Osteocyte (in vitro differentiated cells): ENCODE measurements around the gene CDK2AP2. TPM values are rescaled to one million over a fixed set of nuclear protein-coding genes. Genes with fewer than 3 reads are reported as not detected.

Experiments
- DNase-seq: peaks from one replicate; pipeline ENCODE4 v3.0.0; 2021; ENCODE audit warnings: mixed read lengths; ENCODE audit not compliant: unreplicated experiment; ENCODE audit errors: extremely low spot score
- H3K27ac Mint-ChIP-seq: one replicate; pipeline ENCODE4 v1.8.0; 2021; ENCODE audit warnings: mild to moderate bottlenecking, mixed read lengths; ENCODE audit not compliant: unreplicated experiment
- H3K27me3 Mint-ChIP-seq: one replicate; pipeline ENCODE4 v1.8.0; 2021; ENCODE audit warnings: mixed read lengths; ENCODE audit not compliant: unreplicated experiment
- H3K36me3 Mint-ChIP-seq: one replicate; pipeline ENCODE4 v1.8.0; 2021; ENCODE audit warnings: mixed read lengths; ENCODE audit not compliant: unreplicated experiment
- H3K4me1 Mint-ChIP-seq: one replicate; pipeline ENCODE4 v1.8.0; 2021; ENCODE audit warnings: mixed read lengths; ENCODE audit not compliant: unreplicated experiment
- H3K4me3 Mint-ChIP-seq: one replicate; pipeline ENCODE4 v1.8.0; 2021; ENCODE audit warnings: mild to moderate bottlenecking, moderate library complexity, mixed read lengths; ENCODE audit not compliant: unreplicated experiment
- H3K9me3 Mint-ChIP-seq: one replicate; pipeline ENCODE4 v1.8.0; 2021; ENCODE audit warnings: mixed read lengths; ENCODE audit not compliant: unreplicated experiment
- total RNA-seq: library from RNA; stranded (reverse); gene quantifications from 2 replicates; pipeline ENCODE4 v1.2.1, GENCODE V29; 2021
- TF ChIP-seq, protein P1 (sequence below): fragments of 200-600 bp; sonication (generic); IDR thresholded peaks from 2 replicates; pipeline ENCODE4 v1.5.0; 2021; ENCODE audit warnings: antibody characterized with exemption, mild to moderate bottlenecking, moderate library complexity

CDK2AP2 gene
- total RNA-seq, 1 donor from 2014 or later, result 37.4 TPM

DNA sequence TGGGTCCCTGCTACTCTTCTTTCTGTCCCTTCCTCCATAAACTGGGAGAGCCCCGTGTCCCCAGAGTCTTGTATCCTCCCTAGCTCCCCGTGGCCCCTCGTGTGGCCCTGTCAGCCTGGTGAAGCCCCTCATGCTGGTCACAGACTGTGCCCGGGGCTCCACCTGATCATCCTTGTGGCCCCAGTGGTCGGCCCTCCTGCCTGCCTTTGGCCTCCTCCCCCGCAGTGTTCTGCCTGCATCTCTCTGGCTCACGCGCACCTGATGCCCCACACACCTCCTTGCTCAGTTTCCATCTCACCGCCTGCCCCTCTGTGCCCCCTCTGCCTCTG lies 16.5 kb upstream of the CDK2AP2 start:
- Mint-ChIP-seq H3K4me1 (no peaks in the 10 kb centered on the region), H3K36me3 (no peaks in the 10 kb centered on the region), H3K27ac (no peak overlapping the region), H3K9me3 (no peaks in the 10 kb centered on the region), H3K4me3 (no peak overlapping the region), H3K27me3 (peaks cover 13% of the 10 kb centered on the region)
- TF ChIP-seq, protein P1, sequence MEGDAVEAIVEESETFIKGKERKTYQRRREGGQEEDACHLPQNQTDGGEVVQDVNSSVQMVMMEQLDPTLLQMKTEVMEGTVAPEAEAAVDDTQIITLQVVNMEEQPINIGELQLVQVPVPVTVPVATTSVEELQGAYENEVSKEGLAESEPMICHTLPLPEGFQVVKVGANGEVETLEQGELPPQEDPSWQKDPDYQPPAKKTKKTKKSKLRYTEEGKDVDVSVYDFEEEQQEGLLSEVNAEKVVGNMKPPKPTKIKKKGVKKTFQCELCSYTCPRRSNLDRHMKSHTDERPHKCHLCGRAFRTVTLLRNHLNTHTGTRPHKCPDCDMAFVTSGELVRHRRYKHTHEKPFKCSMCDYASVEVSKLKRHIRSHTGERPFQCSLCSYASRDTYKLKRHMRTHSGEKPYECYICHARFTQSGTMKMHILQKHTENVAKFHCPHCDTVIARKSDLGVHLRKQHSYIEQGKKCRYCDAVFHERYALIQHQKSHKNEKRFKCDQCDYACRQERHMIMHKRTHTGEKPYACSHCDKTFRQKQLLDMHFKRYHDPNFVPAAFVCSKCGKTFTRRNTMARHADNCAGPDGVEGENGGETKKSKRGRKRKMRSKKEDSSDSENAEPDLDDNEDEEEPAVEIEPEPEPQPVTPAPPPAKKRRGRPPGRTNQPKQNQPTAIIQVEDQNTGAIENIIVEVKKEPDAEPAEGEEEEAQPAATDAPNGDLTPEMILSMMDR, result no peak
- no peak for DNase-seq

DNA sequence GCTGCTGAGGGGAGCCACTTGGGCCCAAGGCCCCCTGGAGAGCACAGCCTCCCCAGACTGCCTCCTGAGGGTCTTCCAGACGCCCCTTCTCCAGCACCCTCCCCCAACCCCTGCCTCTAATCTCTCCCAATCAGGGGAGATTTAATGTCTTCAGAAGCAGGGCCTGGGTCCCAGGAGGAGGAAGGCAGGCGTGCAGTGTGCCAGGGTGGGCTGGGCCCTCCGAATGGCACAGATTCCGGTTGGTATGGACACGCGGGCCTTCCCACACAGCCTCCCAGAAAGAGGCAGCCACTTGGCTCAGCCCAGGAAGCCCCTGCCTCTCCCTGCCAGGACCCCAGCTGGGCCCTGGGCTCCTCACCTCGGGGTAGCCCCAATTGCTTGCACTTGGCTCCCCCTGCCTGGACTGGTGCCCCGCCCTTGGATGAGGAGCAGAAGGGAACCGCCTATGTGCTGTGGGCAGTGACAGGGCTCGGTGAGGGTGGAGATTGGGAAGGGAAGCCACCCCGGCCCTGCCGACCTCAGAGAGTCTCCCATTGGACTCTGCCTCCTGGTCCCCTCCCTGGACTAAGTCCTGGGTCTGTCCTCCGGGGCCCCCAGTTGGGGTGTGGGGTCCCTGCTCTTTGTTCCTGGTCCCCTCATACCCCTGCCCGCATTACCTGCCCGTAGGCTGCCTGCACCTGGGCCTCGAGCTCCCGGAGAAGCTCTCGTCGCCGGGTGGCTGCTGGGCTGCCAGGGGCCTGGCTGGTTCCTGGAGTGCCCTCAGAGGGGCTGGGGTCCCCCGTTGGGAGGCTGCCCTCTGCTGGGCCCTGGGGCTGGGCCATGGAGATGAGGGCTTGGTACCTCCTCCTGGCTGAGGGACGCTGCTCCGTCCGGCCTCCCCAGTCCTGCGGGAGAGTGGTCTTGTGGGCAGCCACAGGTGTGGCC lies 15.9 kb upstream of the CDK2AP2 start:
- H3K4me1 Mint-ChIP-seq, result no peaks in the 10 kb centered on the region
- H3K27me3 Mint-ChIP-seq, result peaks cover 11% of the 10 kb centered on the region
- H3K27ac Mint-ChIP-seq, result no peak overlapping the region
- H3K9me3 Mint-ChIP-seq, result no peaks in the 10 kb centered on the region
- no peak overlapping the region for H3K4me3 Mint-ChIP-seq
- TF ChIP-seq, protein P1, result no peak
- H3K36me3 Mint-ChIP-seq, result no peaks in the 10 kb centered on the region
- no peak for DNase-seq

GRCh38 chr11:67522844-67523555 lies 15.0 kb upstream of the CDK2AP2 start, which contains the start of gene CABP2:
Gene CABP2, minus strand, starts transcription at chr11:67523446. Its CDS starts 120 bp downstream, at chr11:67523326.
- no peaks in the 10 kb centered on the region for H3K36me3 Mint-ChIP-seq
- no peaks in the 10 kb centered on the region for H3K4me1 Mint-ChIP-seq
- no peak for DNase-seq
- H3K27me3 Mint-ChIP-seq, result peaks cover 16% of the 10 kb centered on the region
- H3K27ac Mint-ChIP-seq, result no peak within 1 kb of the TSS
- no peak within 1 kb of the TSS for H3K4me3 Mint-ChIP-seq
- H3K9me3 Mint-ChIP-seq, result no peaks in the 10 kb centered on the region
- TF ChIP-seq, protein P1, result no peak

DNA sequence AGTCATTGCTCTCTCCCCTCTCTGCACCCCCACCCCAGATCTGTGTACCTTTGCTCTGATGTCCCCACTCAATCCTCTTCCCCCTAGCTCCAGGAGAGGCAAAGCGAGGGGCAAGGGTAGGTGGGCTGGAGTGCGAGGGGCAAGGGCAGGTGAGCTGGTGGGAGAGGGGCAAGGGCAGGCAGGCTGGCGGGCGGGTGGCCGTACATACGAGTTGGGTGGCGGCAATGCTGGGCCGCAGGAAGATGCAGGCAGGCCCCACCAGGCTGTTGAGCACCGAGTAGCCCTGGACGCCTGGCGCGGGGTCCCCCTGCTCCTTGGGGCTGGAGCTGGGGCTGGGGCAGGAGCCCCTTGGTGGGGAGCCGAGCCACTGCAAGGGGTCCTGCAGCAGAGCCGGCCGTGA lies 14.4 kb upstream of the CDK2AP2 start:
- TF ChIP-seq, protein P1, result no peak
- Mint-ChIP-seq H3K9me3 (no peaks in the 10 kb centered on the region), H3K4me1 (no peaks in the 10 kb centered on the region), H3K4me3 (no peak overlapping the region), H3K27me3 (peaks cover 13% of the 10 kb centered on the region), H3K36me3 (no peaks in the 10 kb centered on the region), H3K27ac (no peak overlapping the region)
- DNase-seq, result no peak

- Mint-ChIP-seq H3K4me1 (no peaks in the 10 kb centered on the region), H3K36me3 (no peaks in the 10 kb centered on the region), H3K27ac (no peak overlapping the region), H3K9me3 (no peaks in the 10 kb centered on the region), H3K4me3 (no peak overlapping the region), H3K27me3 (peaks cover 11% of the 10 kb centered on the region)
- TF ChIP-seq, protein P1, result no peak
- DNase-seq, result no peak
Observed at GRCh38 chr11:67521924-67522323, 14.0 kb upstream of the CDK2AP2 start.
